Ovary (tissue), 9 donors: Measurements from ENCODE around the gene CDH23. TPM values are rescaled to one million over a fixed set of nuclear protein-coding genes. Genes with fewer than 3 reads are reported as not detected.

ENCODE experiments used
- DNase-seq, 5 donors: peaks; one replicate each; pipeline ENCODE4 v3.0.0-alpha.2; 2019 to 2020
- H3K27ac ChIP-seq, 2 donors: fragments of 200-600 bp; one replicate each; pipeline versions ENCODE4 v1.5.1 to v1.8.0; 2019 to 2022
- H3K27me3 ChIP-seq: fragments of 200-600 bp; one replicate; pipeline ENCODE4 v1.8.0; 2022
- H3K36me3 ChIP-seq: fragments of 200-600 bp; sonication (generic); one replicate; pipeline ENCODE4 v1.5.1; 2019
- H3K4me1 ChIP-seq: one replicate; pipeline ENCODE4 v1.8.1; 2013; ENCODE audit warnings: mild to moderate bottlenecking, moderate library complexity; ENCODE audit not compliant: insufficient read depth
- H3K4me3 ChIP-seq: fragments of 200-600 bp; sonication (generic); one replicate; pipeline ENCODE4 v1.5.1; 2017
- H3K9me3 ChIP-seq, 2 donors: fragments of 200-600 bp in 1 of 2; sonication (generic) in 1 of 2; one replicate each; pipeline versions ENCODE4 v1.5.1 to v1.8.1; 2013 to 2019; ENCODE audit warnings: mild to moderate bottlenecking in 1 of 2, moderate library complexity in 1 of 2
- CTCF ChIP-seq, 3 donors: fragments of 450-650 bp in 2 of 3; fragments of 200-600 bp in 1 of 3; IDR thresholded peaks; one replicate each; pipeline versions ENCODE4 v1.5.1 to v1.8.0; 2016 to 2022; ENCODE audit warnings: antibody characterized with exemption in 3 of 3, mild to moderate bottlenecking in 1 of 3
- EP300 ChIP-seq: sonication (generic); formaldehyde crosslinking; IDR thresholded peaks from one replicate; pipeline ENCODE4 v1.6.1; 2017; ENCODE audit warnings: antibody characterized with exemption
- POLR2A ChIP-seq: fragments of 450-650 bp; IDR thresholded peaks from one replicate; pipeline ENCODE4 v1.6.1; 2017; ENCODE audit warnings: antibody characterized with exemption, mild to moderate bottlenecking, moderate library complexity
- WGBS, 3 donors: extraction: QIAGEN DNeasy Blood & Tissue Kit in 1 of 3; methylation state at CpG; one replicate each; pipeline versions ENCODE4 v1.1.5 to v1.1.7; 2013 to 2017; 5-methylcytosine and 5-hydroxymethylcytosine counted together
- intact Hi-C, 4 donors: fragments of 100-400 bp; cut with DNase I; formaldehyde crosslinking; loops; one replicate each; pipeline versions ENCODE4 v1.11.0 to v1.15.1; 2022 to 2023
- polyA plus RNA-seq, 2 donors: library from polyadenylated mRNA; stranded (reverse); fragments of 200-250 nt in 1 of 2; fragments of 350-450 nt in 1 of 2; fragmentation: Illumina TruSeq in 1 of 2; extraction: RNeasy Lipid Tissue Mini Kit (QIAGEN cat#74804) in 1 of 2; gene quantifications; one replicate each; pipeline ENCODE4 v1.2.3, GENCODE V29; 2013 to 2014
- total RNA-seq, 7 donors: library from RNA; depleted of rRNA in 2 of 7; stranded (reverse); fragments of >200 nt in 2 of 7; fragmentation: NEBNext Ultra II Directional in 3 of 7; extraction: Animal tissue kit (Norgen Biotek cat#: 25700) in 3 of 7; gene quantifications; one replicate each; pipeline versions ENCODE4 v1.1.0 to v1.2.4, GENCODE V29; 2016 to 2023
- donor health status: DM: no; HTN: no; CAD: no; lungs with moderate emphysema.
- donor health status: DM: no; HTN: no; CAD: no.
- donor health status: Bipolar disorder and iron deficiency.
- donor health status: DM: yes; HTN: yes; CAD: no.
- donor health status: DM: no; HTN: no; CAD: no.
- donor health status: DM: yes; HTN: yes; CAD: no.

The CDH23 gene
- total and polyA plus RNA-seq, 9 donors = 7.5 to 108 (median 39.1) TPM

- H3K36me3 ChIP-seq = no peaks in the 10 kb centered on the region
- intact Hi-C loops = no loop called here
- H3K4me3 ChIP-seq = no peak overlapping the region
- DNase-seq = no peak
- H3K4me1 ChIP-seq = no peaks in the 10 kb centered on the region
- H3K27ac ChIP-seq = no peak overlapping the region
- WGBS, 3 donors = 96 to 98% (median 97%) methylated on average over 7 of the region's 7 CpGs
- TF ChIP-seq CTCF (IDR thresholded peaks at IDR 0.05) = no peak
- TF ChIP-seq EP300 = no peak
- no peaks in the 10 kb centered on the region for H3K9me3 ChIP-seq
- H3K27me3 ChIP-seq = no peaks in the 10 kb centered on the region
Observed at GRCh38 chr10:71463111-71463510, 66.4 kb downstream of the CDH23 start.

GRCh38 chr10:71465551-71466252 lies 69.0 kb downstream of the CDH23 start:
- Histone ChIP-seq H3K9me3 (no peaks in the 10 kb centered on the region), H3K4me1 (no peaks in the 10 kb centered on the region), H3K27ac (no peak overlapping the region), H3K27me3 (no peaks in the 10 kb centered on the region), H3K4me3 (no peak overlapping the region), H3K36me3 (no peaks in the 10 kb centered on the region)
- 79 to 83% (median 80%) methylated on average over 18 of the region's 18 CpGs for WGBS, 3 donors
- TF ChIP-seq CTCF (IDR thresholded peaks at IDR 0.05) (no peak), POLR2A (no peak), EP300 (no peak)
- no peak for DNase-seq
- intact Hi-C loops = no loop called here

- WGBS, 3 donors = 87 to 93% (median 90%) methylated on average over 6 of the region's 6 CpGs
- H3K27me3 ChIP-seq = no peaks in the 10 kb centered on the region
- no peak for TF ChIP-seq CTCF (IDR thresholded peaks at IDR 0.05)
- TF ChIP-seq EP300 = no peak
- TF ChIP-seq POLR2A = no peak
- DNase-seq = no peak
- H3K9me3 ChIP-seq = no peaks in the 10 kb centered on the region
- no peaks in the 10 kb centered on the region for H3K4me1 ChIP-seq
- no peak overlapping the region for H3K27ac ChIP-seq
- no peak overlapping the region for H3K4me3 ChIP-seq
- H3K36me3 ChIP-seq = no peaks in the 10 kb centered on the region
- intact Hi-C loops = no loop called here
Observed at GRCh38 chr10:71466330-71466729, 69.6 kb downstream of the CDH23 start.

- H3K4me3 ChIP-seq = no peak overlapping the region
- peaks cover under 1% of the 10 kb centered on the region for H3K4me1 ChIP-seq
- H3K27me3 ChIP-seq = no peaks in the 10 kb centered on the region
- no peaks in the 10 kb centered on the region for H3K36me3 ChIP-seq
- no peak for DNase-seq
- intact Hi-C loops = no loop called here
- no peak overlapping the region for H3K27ac ChIP-seq
- 90 to 93% (median 92%) methylated on average over 7 of the region's 7 CpGs for WGBS, 3 donors
- H3K9me3 ChIP-seq = no peaks in the 10 kb centered on the region
- TF ChIP-seq CTCF (IDR thresholded peaks at IDR 0.05) = no peak
- no peak for TF ChIP-seq POLR2A
- TF ChIP-seq EP300 = no peak
Observed at GRCh38 chr10:71467161-71467560, 70.4 kb downstream of the CDH23 start.
